NCI-H345 (cell line): ENCODE results near the gene ADGRL1.
A peak's percentile ranks its signal among the peaks of the same experiment; 100 is the strongest.
"Not testable (repeated sequence)": the region's sequence is repeated elsewhere in the genome, so short reads cannot be mapped to it uniquely, and the experiment has no call there.

Source experiments
- DNase-seq: peaks from one replicate; lab custom pipeline; 2025; lab: John Stamatoyannopoulos, UW

ADGRL1 gene

DNA sequence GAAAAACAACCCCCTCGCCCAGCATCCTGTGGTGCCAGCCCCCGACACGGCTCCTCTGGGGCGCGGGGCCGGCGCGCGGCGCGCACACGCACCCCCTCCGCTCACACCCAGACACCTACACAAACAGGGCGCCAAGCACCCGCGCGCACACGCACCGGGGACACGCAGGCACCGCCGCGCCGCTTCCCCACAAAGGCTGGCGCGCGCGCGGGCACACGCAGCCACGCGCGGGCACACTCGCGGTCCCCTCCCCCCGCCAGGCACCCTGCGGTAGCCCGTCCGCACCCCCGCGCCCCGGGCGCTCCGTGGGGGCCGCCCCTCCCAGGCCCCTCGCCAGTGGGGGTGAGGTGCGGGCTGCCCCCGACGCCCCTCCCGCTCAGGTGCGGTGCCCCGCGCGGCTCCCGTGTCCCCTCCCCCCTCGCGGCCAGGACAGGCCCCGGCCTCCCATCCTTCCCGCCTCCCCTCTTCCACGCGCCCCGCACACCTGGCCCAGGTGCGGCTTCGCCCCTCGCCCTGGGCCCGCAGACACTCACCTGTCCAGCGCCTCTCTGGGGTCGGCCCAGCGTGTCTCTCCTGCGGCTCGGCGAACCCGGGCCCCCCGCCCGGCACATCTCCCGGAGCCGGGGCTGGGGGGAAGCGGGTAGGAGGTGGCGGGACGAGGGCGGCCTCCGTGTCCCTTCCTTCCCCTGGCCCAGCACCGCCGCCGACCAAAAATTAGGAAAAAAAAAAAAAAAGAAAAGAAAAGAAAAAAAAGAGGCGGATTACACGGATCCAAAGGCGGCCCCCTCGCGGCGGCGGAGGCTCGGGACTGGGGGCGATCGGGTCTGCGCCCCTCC lies at the start of gene ADGRL1:
ADGRL1 (minus strand) TSS at position 718 of the 836 bp plus-strand sequence. CDS start 22,567 bp downstream, outside the sequence.
- DNase-seq = not testable (repeated sequence)

DNA sequence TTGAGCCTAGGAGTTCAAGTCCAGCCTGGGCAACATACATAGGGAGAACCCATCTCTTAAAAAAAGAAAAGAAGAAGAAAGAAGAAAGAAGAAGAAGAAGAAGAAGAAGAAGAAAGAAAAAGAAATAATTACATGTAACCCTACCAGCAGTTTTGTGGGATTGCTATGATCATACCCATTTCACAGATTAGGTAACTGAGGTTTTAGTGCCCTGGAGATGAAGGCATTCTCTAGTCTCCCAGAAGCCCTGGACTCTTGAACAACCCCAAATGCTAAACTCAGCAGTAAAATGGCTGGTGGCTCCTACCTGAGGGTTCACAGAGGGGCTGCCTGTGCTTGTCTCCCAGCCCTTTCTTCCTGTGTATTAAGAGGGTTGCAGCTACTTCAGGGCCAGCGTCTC lies 49.3 kb upstream of the ADGRL1 start:
- DNase-seq = not testable (repeated sequence)

DNA sequence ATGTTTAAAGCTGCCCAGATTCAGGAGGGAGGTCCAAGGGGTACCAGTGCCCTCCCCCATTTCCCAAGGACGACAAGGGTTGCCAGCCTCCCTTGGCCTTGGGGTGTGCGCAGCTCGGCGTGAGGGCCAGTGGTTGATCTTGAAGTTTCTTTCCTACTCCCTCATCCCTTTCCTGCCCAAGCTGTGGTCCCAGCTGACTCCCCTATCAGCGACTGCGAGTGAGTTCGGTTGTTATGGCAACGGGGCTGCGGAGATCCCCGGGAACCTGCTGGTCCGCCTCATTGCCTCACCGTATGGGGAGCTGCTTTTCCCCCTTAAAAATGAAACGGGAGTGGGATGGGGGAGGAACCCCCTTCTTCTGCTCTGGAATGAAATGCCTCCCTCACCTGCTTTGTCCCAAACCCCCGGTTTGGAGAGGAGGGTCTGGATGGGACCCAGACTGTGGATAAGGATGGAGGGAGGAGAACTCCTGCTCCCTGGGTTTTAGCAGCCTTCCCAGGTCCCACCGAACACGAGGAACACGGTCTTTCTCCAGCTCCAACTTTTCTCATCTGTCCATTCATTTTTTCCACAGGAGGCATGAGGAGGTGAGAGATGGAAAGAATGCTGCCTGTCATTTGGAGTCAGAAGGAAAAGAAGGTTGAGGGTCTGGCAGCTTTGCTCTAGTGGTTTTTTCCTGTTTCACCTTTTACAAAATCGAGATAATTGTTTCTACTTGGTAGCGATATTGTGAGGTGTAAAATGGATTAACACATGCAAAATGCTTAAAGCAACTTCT lies 48.0 kb upstream of the ADGRL1 start:
- not testable (repeated sequence) for DNase-seq

DNA sequence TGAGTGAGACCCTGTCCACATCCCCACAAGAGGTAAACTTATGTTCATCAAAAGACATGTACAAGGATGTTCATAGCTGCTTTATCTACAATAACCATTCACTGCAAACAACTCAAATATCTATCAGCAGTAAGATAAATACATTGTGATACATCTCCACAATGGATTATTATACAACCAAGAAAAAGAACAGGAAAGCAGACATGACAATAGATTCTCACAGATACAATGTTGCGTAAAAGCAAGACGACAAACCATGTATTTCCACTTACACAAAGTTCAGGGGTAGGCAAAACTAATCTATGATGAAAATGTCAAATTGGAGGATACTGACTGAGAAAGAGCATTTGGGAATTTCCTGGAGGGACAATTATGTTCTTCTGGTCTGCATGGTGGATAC lies 46.2 kb upstream of the ADGRL1 start:
- DNase-seq = not testable (repeated sequence)

DNA sequence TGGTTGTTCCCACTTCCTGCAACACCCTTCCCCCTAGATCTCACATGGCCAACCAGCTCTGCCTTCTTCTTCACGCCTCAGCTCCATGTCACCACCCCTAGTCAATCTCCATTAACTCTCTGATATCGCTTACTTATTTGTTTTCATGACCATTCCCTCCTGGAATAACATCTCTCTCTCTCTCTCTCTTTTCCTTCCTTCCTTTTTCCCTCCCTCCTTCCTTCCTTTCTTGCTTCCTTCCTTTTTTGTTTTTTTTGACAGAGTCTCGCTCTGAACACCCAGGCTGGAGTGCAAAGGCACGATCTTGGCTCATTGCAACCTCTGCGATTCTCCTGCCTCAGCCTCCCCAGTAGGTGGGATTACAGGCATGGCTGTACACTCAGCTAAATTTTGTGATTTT lies 44.9 kb upstream of the ADGRL1 start:
- DNase-seq = no peak

DNA sequence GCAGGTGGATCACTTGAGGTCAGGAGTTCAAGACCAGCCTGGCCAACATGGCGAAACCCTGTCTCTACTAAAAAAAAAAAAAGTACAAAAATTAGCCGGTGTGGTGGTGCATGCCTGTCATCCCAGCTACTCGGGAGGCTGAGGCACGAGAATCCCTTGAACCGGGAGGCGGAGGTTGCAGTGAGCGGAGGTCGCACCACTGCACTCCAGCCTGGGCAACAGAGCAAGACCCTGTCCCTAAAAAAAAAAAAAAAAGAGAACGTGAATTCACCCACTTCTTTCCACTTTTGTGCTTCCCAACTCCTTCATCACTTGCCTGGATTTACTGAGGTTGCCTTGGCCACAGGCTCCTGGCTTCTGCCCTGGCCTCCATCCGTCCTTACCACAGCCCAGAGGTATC lies 44.3 kb upstream of the ADGRL1 start:
- DNase-seq = not testable (repeated sequence)

DNA sequence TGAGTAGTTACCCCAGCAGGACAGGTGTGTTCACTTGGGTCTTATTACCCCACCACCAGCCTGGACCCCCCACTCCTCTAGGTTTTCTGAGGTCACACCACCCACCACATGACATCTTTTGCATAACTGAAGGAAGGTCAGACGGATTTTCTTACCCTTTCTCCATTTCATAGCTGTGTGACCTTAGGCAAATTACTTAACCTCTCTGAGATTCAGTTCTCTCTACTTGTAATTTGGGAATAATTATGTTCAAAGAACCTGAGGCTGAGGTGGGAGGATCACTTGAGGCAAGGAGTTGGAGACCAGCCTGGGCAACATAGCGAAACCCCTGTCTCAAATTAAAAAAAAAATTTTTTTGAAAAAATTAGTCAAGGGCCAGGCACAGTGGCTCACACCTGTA lies 43.9 kb upstream of the ADGRL1 start:
- DNase-seq = not testable (repeated sequence)

DNA sequence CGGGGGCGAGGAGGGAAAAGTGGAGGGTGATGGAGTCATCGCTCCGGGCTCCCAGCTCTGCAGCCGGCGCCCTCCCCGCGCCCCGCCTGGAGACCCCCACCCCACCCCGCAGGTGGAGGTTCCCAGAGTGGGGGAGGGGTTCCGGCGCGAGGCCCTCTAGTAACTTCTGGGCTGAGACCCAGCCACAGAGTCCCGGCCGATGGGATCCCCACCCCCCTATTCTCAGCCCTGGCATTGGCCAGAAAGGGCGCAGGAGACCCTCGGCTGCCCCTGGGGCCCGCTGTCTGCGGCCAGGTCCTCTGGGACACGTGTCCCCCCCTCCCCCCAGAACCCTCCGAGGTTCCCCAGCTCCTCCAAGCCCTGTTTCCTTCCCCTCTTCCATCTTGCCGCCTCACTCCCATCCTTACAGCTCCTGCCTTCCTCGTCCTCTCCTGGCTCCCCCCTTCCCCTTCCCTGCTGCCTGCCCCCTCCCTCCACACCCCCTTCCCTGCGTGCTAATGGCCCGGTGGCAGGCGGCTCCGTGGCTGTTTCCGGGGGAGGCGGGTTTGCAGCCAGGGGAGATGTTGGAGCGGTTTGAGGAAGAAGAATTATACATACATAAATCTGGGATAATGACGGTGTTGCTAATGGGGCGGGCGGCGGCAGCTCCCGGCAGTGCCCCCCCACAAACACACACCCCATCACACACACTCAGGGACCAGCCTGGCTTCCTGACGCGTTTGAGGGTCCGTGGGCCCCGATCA lies 43.2 kb upstream of the ADGRL1 start:
- peak; percentile 16 for DNase-seq

DNA sequence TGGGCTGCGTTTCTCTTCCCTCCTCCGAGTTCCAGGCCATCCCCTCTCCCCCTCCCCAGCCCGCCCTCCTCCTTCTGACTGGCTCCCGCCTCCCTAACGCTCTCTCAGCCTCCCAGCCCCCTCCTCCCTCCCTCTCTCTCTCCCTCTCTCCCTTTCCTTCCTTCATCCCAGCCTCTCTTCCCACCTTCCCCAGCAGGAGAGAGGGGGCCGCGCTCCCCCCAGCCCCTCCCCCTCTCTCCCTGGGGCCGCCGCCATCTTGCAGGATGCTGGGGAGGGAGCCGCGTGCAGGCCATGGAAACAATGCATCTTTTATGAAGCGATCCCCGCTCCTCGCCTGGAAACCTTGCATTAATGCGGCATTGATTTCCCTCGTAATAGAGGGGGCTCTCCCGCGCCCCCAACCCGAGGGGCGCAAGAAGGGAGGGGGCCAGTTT lies 42.6 kb upstream of the ADGRL1 start:
- DNase-seq = peak; percentile 28

DNA sequence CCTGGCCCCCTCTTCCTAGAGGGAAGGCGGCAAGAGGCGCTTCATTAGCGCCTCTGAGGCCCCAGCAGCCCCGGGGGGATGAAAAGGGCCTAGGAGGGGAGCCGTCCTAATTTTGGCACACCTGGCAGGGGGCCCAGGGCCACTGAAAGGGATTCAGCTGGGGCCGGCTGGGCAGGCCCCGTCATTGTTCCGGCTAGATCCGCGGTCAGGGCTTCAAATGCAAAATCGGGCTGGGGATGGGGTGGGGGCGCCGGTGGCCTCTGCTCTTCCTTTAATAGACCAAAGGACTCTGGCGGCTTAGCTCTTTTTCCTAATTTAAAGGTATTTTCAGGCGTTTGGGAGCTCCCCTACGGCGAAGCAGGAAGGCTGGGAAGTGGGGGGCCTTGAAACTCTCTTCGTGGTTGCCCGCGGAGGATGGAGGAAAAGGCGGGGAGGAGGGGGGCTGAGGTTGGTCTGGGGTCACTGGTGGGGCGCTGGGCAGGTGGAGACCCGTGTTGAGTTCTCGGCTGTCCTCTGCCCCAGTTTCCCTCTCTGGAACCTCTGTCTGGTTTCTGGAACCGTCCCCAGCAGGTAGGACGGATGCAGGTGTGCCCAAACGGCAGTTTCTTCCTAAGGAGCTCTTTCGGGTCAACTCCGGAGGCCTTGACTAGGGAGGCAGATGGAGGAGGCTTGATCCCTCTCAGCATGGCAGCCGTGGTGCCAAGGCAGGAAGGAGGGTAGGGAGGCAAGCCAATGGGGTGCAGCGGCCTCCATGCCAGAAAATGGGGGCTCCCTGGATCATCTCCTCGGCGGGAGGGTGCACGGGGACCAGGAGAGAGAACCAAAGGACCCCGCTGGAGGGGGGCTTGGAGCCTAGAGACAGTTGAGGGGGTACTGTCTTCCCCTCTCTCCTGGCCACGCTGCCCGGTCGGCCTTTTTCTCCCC lies 41.8 kb upstream of the ADGRL1 start:
- not testable (repeated sequence) for DNase-seq

DNA sequence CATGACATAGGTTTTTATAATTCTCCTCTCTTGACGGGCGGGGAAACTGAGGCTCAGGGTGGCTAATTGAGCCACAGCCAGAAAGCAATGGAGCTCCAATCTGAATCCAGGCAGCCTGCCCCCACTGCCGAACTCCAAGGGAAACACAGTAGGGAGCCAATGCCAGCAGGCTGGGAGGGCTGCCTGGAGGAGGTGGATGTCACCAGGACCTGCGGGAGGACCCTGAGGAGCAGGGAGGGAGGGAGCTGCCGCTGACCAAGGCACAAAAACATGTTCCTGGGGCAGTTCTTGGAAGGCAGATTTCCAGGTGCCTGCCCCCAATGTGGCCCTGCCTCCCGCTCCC lies 41.2 kb upstream of the ADGRL1 start:
- DNase-seq = not testable (repeated sequence)

DNA sequence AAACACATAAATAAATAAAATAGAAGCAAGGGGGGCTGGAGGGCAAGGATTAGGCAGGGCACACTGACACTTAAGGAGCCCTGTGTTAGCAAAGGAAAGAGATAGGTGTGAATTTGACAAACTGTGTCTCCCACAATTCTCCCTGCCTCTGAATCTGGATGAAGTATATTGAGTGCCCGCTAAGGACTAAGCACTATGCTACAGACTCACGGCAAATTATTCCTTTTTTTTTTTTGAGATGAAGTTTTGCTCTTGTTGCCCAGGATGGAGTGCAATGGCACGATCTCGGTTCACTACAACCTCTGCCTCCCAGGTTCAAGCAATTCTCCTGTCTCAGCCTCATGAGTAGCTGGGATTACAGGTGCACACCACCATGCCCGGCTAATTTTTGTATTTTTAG lies 38.4 kb upstream of the ADGRL1 start:
- not testable (repeated sequence) for DNase-seq

DNA sequence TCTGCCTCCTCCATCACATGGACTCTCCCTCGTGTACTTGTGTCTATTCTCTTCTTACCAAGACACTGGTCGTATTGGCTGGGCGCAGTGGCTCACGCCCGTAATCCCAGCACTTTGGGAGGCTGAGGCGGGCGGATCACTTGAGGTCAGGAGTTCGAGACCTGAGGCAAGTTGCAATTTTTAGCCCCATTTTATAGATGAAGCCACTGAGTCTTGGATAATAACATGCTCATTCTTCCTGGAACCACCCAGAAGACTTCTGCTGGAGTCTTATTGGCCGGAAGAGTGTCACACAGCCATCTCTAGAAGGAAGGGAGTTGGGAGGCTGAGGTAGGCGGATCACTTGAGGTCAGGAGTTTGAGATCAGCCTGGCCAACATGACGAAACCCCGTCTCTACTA lies 37.7 kb upstream of the ADGRL1 start:
- DNase-seq = not testable (repeated sequence)

DNA sequence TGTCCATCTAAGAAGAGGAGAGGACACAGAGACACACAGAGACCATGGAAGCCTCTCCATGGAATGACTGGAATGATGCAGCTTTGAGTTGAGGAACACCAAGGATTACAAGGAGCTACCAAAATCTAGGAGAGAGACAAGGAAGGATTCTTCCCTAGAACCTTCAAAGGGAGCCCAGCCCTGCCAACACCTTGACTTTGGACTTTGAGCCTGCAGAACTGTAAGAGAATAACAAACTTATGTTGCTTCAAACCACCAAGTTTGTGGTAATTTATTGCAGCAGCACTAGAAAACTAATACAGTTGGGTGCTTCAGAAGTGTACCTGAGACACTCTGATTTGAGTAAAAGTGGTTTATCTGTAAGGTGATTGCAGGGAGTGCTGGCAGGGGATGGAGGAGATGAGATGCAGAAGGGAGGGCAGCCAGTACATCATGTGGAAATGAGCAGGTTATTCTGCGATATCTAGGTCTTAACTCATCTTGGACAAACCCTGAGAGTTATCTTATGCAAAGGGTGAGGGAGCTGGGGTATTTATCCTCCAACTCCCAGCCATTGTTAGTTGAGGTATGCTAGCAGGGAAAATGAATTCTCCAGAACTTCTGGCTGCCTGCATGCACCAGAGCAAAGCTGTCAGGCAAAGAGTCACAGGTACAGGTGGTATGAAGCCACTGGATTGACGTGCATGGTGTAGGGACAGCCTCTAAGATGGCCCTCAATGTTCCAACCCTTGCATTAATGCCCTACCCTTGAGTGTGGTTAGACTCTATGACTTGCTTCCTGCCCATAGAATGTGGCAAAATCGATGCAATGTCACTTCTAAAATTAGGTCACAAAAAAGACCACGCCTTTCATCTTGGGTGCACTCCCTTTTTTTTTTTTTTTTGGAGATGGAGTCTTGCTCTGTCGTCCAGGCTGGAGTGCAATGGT lies 31.3 kb upstream of the ADGRL1 start:
- DNase-seq = no peak

DNA sequence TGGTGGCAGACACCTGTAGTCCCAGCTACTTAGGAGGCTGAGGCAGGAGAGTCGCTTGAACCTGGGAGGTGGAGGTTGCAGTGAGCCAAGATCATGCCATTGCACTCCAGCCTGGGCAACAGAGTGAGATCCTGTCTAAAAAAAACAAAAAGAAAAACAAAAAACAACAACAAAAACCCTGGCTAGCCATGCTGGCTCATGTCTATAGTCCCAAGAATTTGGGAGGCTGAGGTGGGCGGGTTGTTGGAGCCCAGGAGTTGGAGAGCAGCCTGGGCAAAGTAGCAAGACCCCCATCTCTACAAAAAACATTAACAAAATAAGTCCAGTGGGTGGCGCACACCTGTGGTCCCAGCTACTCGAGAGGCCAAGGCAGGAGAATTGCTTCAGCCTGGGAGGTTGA lies 27.0 kb upstream of the ADGRL1 start:
- DNase-seq = not testable (repeated sequence)

DNA sequence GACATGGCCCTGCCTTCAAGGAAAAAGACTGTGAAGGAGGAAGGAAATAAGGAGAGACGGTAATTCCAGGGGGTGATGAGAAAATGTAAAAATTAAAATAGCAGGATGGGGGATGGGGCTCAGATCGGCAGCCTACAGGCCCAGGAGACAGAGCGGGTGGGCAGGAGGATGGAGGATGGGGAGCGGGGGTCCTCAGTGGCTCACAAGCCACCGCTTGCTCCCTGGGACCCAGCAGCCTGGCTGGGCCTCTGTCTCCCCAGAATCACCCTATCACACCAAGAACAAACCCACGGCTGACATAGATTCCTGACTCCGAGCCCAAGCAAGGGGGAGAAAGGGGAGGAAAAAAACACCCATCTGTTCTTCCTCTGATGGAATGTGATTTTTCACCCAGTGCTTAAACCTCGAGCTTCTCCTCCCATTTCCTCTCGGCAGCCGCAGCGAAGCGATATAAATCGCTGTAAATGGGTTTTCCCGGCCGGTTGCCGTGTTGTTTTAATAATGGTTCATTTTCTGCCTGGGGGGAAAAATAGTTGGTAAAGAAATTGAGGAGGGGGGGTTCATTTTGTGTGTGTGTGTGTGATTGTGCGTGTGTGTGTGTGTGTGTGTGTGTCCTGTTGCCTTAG lies 22.6 kb upstream of the ADGRL1 start:
- DNase-seq = not testable (repeated sequence)

DNA sequence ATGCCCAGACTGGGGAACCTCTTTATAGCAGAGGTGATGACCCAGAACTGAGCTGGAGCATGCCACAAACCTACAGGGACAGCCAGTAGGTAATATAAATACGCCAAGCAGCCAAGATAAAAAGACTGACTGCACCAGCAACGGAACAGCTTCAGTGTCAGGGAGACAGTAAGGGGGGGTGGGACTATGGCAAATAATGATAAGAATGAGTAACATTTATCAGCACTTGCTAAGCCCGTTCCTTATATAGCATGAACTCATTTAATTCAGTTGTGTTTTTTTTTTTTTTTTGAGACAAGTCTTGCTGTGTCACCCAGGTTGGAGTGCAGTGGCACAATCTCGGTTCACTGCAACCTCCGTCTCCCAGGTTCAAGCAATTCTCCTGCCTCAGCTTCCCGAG lies 20.5 kb upstream of the ADGRL1 start:
- DNase-seq = not testable (repeated sequence)

DNA sequence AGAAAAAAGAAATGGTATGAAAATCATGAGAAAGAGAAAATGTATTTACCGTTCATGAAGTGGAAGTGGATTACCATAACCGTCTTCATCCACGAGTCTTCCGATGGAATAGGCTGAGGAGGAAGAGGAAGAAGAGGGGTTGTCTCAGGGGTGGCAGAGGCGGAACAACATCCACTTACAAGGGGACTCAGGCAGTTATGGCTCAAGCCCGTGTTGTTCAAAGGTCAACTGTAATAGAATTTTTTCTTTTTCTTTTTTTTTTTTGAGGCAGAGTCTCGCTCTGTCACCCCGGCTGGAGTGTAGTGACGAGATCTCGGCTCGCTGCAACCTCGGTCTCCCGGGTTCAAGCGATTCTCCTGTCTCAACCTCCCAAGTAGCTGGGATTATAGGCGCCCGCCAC lies 16.9 kb upstream of the ADGRL1 start:
- no peak for DNase-seq

DNA sequence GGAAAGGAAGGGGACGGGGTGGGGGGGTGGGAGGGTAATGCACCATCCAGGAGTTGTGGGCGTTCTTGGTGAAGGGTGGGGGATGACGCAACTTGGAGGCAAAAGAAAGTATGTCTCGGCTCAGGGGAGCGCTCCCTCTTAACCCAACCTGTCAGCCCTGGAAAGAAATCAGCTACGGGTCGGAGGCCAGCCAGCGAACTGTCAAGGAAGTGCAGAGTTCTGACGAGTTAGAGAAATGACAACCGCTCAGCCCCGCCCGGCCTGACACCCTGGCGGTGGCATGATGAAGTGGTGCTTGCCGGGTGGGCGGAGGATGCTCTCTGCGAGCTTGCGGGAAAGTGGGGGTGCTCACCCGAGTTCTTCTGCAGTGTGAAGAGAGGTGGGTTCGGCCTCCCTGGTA lies 15.4 kb upstream of the ADGRL1 start:
- DNase-seq = not testable (repeated sequence)
